Ishikawa (cell line): Measurements from ENCODE around the gene EPS8L2.

Experiments
- CEBPB ChIP-seq: IDR thresholded peaks from 2 replicates; pipeline ENCODE4 v1.6.1; 2012
- CREB1 ChIP-seq: IDR thresholded peaks from 2 replicates; pipeline ENCODE4 v1.6.1; 2012; ENCODE audit warnings: low read depth
- EGR1 ChIP-seq: IDR thresholded peaks from 2 replicates; pipeline ENCODE4 v1.6.1; 2012
- EP300 ChIP-seq: IDR thresholded peaks from 2 replicates; pipeline ENCODE4 v1.6.1; 2012; ENCODE audit warnings: borderline replicate concordance
- FOXM1 ChIP-seq: IDR thresholded peaks from 2 replicates; pipeline ENCODE4 v1.6.1; 2012; ENCODE audit warnings: low read depth, borderline replicate concordance
- MAX ChIP-seq: IDR thresholded peaks from 2 replicates; pipeline ENCODE4 v1.6.1; 2012
- NFIC ChIP-seq: IDR thresholded peaks from 2 replicates; pipeline ENCODE4 v1.6.1; 2012
- RAD21 ChIP-seq: IDR thresholded peaks from 2 replicates; pipeline ENCODE4 v1.6.1; 2012; ENCODE audit warnings: low read depth
- TAF1 ChIP-seq: IDR thresholded peaks from 2 replicates; pipeline ENCODE4 v1.6.1; 2012; ENCODE audit warnings: low read depth, mild to moderate bottlenecking
- TCF12 ChIP-seq: IDR thresholded peaks from 2 replicates; pipeline ENCODE4 v1.6.1; 2012; ENCODE audit warnings: low read depth
- TEAD4 ChIP-seq: IDR thresholded peaks from 2 replicates; pipeline ENCODE4 v1.6.1; 2012
- USF1 ChIP-seq: IDR thresholded peaks from 2 replicates; pipeline ENCODE4 v1.6.1; 2012
- YY1 ChIP-seq: IDR thresholded peaks from 2 replicates; pipeline ENCODE4 v1.6.1; 2012; ENCODE audit warnings: low read depth
- ZBTB7A ChIP-seq: IDR thresholded peaks from 2 replicates; pipeline ENCODE4 v1.6.1; 2012; ENCODE audit warnings: low read depth
- TF ChIP-seq, protein P1 (sequence below): IDR thresholded peaks from 2 replicates; pipeline ENCODE4 v1.6.1; 2012; ENCODE audit warnings: low read depth, mild to moderate bottlenecking

The EPS8L2 gene

GRCh38 chr11:660281-660680, 45.8 kb upstream of the EPS8L2 start:
- no peak for TF ChIP-seq TCF12
- no peak for TF ChIP-seq YY1
- TF ChIP-seq MAX, result no peak
- no peak for TF ChIP-seq CEBPB
- no peak for TF ChIP-seq EGR1
- no peak for TF ChIP-seq USF1
- TF ChIP-seq TEAD4, result no peak
- TF ChIP-seq, protein P1, sequence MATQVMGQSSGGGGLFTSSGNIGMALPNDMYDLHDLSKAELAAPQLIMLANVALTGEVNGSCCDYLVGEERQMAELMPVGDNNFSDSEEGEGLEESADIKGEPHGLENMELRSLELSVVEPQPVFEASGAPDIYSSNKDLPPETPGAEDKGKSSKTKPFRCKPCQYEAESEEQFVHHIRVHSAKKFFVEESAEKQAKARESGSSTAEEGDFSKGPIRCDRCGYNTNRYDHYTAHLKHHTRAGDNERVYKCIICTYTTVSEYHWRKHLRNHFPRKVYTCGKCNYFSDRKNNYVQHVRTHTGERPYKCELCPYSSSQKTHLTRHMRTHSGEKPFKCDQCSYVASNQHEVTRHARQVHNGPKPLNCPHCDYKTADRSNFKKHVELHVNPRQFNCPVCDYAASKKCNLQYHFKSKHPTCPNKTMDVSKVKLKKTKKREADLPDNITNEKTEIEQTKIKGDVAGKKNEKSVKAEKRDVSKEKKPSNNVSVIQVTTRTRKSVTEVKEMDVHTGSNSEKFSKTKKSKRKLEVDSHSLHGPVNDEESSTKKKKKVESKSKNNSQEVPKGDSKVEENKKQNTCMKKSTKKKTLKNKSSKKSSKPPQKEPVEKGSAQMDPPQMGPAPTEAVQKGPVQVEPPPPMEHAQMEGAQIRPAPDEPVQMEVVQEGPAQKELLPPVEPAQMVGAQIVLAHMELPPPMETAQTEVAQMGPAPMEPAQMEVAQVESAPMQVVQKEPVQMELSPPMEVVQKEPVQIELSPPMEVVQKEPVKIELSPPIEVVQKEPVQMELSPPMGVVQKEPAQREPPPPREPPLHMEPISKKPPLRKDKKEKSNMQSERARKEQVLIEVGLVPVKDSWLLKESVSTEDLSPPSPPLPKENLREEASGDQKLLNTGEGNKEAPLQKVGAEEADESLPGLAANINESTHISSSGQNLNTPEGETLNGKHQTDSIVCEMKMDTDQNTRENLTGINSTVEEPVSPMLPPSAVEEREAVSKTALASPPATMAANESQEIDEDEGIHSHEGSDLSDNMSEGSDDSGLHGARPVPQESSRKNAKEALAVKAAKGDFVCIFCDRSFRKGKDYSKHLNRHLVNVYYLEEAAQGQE, result no peak
- TF ChIP-seq TAF1, result no peak
- no peak for TF ChIP-seq EP300
- no peak for TF ChIP-seq RAD21

GRCh38 chr11:660681-661444, 45.2 kb upstream of the EPS8L2 start:
- TF ChIP-seq EP300 (no peak), MAX (no peak), RAD21 (no peak), EGR1 (no peak), CEBPB (no peak), TEAD4 (no peak), ZBTB7A (no peak), TCF12 (no peak), CREB1 (no peak), FOXM1 (no peak), NFIC (no peak), YY1 (no peak), USF1 (no peak), TAF1 (no peak)
- TF ChIP-seq, protein P1, result no peak

DNA sequence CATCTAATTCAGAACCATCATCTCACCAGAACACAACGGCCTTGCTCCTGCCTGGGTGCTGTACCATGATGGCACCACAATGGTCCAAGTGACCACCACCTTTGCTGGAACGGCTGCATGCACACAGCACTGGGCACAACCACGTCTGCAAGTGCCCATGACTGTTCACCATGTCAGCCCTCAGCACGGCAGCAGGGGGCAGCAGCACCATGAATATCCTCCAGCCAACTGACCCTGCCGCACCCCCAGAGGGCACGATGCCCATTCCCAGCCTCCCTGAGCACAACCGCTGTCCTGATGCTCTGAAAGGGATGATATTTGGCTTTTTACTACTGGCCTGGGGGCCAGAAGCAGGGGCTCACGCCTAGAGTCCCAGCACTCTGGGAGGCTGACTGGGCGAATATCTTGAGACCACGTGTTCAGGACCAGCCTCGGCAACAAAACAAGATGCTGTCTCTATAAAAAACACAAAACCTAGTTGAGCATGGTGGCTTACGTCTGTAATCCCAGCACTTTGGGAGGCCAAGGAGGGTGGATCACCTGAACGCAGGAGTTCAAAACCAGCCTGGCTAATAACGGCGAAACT, 43.2 kb upstream of the EPS8L2 start:
- TF ChIP-seq EGR1 (no peak), RAD21 (peak; percentile 82)

DNA sequence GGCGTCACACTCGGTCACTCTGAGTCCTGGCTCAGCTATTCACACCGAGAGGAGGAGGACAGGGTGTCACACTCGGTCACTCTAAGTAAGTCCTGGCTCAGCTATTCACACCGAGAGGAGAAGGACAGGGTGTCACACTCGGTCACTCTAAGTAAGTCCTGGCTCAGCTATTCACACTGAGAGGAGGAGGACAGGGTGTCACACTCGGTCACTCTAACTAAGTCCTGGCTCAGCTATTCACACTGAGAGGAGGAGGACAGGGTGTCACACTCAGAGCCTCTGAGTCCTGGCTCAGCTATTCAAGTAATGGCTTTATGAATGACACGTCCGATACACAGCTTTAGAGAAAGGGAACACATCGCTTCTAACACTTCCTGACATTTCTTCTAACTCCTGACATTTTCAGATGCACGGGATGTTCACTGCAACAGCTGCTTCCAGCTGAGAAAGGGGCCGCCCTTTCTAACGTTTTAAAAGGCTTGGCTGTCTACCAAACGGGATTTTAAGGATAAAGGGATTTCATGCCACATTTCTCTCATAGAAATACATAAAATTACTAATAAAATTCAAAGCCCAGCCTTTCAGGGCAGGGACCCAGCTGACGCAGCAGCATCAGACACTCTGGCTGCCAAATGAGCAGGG, 40.8 kb upstream of the EPS8L2 start:
- TF ChIP-seq RAD21, result no peak

DNA sequence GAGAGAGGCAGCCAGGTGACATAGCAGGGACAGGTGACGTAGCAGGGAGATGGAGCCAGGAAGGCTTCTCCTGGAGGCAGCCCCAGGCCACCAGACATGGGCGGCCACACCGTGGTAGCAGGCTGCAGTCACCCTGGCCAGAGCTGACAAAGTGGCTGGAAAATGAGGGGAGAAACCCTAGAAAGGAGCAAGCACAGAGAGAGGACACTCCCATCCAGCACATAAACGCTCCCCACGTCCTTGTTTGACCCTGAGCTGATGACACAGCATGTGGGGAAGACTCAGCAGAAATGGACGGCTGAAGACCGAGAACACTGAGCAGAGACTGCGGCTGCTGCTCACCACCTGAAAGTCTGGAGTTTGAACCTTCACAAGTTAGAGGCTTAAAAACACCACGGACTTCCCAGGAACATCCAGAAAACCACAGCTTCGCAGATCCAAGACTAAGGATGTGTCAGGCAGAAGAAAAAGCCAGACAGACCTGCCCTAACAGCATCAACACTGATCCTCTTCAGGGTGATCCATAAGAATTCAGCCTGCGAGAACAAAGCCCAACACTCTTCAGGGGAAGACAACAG, 40.2 kb upstream of the EPS8L2 start:
- no peak for TF ChIP-seq TEAD4
- TF ChIP-seq, protein P1, result no peak
- no peak for TF ChIP-seq ZBTB7A
- no peak for TF ChIP-seq MAX
- no peak for TF ChIP-seq TAF1
- no peak for TF ChIP-seq RAD21
- no peak for TF ChIP-seq EGR1
